ENCODE results near the gene HS6ST3. TPM values are rescaled to one million over a fixed set of nuclear protein-coding genes. Genes with fewer than 3 reads are reported as not detected.

HS6ST3 gene
- total RNA-seq, 2 experiments from 2014 or later: not detected

DNA sequence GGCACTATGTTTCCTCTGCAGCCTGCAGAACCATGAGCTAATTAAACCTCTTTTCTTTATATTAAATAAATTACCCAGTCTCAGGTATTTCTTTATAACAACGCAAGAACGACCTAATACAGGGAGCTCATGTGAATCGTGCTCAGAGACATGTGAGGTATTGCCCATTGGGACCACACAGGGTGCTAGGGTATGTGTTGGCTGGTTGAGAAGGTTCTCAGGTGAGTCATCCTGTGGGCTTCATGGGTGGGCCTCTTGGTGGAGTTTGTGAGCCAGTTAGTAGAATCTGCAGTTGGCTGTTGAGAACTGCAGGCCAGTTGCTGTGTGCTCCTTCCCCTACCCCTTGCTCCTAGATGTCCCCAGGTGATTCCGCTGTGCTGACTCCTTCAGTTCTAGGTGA is 163.0 kb downstream of the HS6ST3 start:
- ATAC-seq (no peak), DNase-seq (no peak)
- Mint-ChIP-seq H3K9me3 (peaks cover 2% of the 10 kb centered on the region), H3K36me3 (ENCODE audit: low read depth) (no peaks in the 10 kb centered on the region), H3K27ac (no peak overlapping the region), H3K27me3 (no peaks in the 10 kb centered on the region), H3K4me1 (ENCODE audit: low read depth) (no peaks in the 10 kb centered on the region), H3K4me3 (no peak overlapping the region)
- TF ChIP-seq, protein P1, sequence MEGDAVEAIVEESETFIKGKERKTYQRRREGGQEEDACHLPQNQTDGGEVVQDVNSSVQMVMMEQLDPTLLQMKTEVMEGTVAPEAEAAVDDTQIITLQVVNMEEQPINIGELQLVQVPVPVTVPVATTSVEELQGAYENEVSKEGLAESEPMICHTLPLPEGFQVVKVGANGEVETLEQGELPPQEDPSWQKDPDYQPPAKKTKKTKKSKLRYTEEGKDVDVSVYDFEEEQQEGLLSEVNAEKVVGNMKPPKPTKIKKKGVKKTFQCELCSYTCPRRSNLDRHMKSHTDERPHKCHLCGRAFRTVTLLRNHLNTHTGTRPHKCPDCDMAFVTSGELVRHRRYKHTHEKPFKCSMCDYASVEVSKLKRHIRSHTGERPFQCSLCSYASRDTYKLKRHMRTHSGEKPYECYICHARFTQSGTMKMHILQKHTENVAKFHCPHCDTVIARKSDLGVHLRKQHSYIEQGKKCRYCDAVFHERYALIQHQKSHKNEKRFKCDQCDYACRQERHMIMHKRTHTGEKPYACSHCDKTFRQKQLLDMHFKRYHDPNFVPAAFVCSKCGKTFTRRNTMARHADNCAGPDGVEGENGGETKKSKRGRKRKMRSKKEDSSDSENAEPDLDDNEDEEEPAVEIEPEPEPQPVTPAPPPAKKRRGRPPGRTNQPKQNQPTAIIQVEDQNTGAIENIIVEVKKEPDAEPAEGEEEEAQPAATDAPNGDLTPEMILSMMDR (IDR thresholded peaks at IDR 0.05): no peak
- ChIA-PET POLR2A (no interaction called here), CTCF (no interaction called here)
- intact Hi-C loops (cut with micrococcal nuclease): no loop called here

DNA sequence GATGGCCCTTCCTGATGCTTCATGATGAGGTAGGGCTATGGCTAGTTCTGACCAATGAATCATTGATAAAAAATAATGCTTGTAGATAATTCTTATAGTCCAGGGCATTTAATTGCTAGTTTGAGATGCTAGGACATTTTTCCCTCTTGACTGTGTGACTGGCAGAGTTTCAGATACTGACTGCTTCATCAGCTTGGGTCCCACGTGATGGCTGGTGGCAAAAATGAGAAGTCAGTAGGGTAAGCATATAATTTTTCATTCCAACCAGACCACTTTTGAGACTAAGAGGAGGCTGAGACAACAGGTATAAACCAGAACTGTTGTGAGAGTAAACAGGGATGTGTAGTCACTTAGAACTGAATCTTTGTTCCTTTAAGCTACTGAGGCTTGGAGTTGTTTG is 183.3 kb downstream of the HS6ST3 start:
- DNase-seq: no peak
- Mint-ChIP-seq H3K9me3 (peaks cover 5% of the 10 kb centered on the region), H3K4me3 (no peak overlapping the region), H3K36me3 (ENCODE audit: low read depth) (no peaks in the 10 kb centered on the region), H3K4me1 (ENCODE audit: low read depth) (no peaks in the 10 kb centered on the region), H3K27ac (no peak overlapping the region), H3K27me3 (no peaks in the 10 kb centered on the region)
- TF ChIP-seq, protein P1 (IDR thresholded peaks at IDR 0.05): no peak
- ChIA-PET CTCF (no interaction called here), POLR2A (no interaction called here)
- no peak for ATAC-seq
- intact Hi-C loops (cut with micrococcal nuclease): no loop called here

DNA sequence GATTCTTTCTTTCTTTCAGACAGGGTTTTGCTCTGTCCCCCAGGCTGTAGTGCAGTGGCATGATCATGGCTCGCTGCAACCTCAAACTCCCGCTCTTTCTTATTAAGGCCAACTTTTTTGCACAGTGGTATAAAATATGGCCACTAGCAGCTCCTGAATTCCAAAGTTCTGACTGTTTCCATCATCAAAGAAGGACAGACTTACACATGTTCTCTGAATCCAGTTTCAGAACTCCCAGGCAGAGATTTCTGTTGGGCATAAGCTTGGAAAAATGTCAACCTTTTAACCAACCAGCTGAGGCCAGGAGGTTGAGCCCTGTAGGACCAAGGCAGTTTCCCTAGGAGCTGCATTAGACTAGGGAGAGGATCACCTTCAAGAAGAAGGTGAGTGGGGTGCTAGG is 184.1 kb downstream of the HS6ST3 start:
- H3K9me3 Mint-ChIP-seq: peaks cover 5% of the 10 kb centered on the region
- POLR2A ChIA-PET: no interaction called here
- TF ChIP-seq, protein P1 (IDR thresholded peaks at IDR 0.05): no peak

DNA sequence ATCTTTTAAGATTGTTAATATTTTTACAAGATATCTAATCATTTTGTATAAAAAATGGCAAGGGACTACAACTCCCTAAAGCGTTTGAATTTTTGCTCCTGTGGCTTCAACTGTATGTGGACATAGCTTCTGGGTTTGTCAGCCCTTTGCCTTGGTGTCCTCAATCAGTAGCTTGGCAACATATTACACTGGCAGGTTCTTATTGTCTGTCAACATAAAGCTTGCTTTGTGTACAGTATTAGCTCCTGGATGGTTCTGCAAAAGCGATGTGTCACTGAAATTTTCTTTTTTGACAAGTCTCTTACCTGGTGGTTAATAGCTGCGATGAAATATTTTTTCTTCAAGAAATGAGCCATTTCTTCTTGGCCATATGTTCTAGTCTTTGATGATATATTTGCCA is 190.0 kb downstream of the HS6ST3 start:
- no peaks in the 10 kb centered on the region for H3K4me1 Mint-ChIP-seq (ENCODE audit: low read depth)
- intact Hi-C loops (cut with micrococcal nuclease): no loop called here
- ChIA-PET POLR2A (no interaction called here), CTCF (no interaction called here)
- DNase-seq: no peak
- no peaks in the 10 kb centered on the region for H3K36me3 Mint-ChIP-seq (ENCODE audit: low read depth)
- TF ChIP-seq, protein P1 (IDR thresholded peaks at IDR 0.05): no peak
- no peaks in the 10 kb centered on the region for H3K27me3 Mint-ChIP-seq
- H3K9me3 Mint-ChIP-seq: peaks cover 3% of the 10 kb centered on the region
- no peak overlapping the region for H3K4me3 Mint-ChIP-seq
- H3K27ac Mint-ChIP-seq: no peak overlapping the region
- ATAC-seq: no peak

More for the DNA sequence above, 184.1 kb downstream of the HS6ST3 start:
- CTCF ChIA-PET: no interaction called here
- no peaks in the 10 kb centered on the region for H3K36me3 Mint-ChIP-seq (ENCODE audit: low read depth)
- ATAC-seq (no peak), DNase-seq (no peak)
- H3K27ac Mint-ChIP-seq: no peak overlapping the region
- H3K4me3 Mint-ChIP-seq: no peak overlapping the region
- intact Hi-C loops (cut with micrococcal nuclease): no loop called here
- H3K4me1 Mint-ChIP-seq (ENCODE audit: low read depth): no peaks in the 10 kb centered on the region
- H3K27me3 Mint-ChIP-seq: no peaks in the 10 kb centered on the region

DNA sequence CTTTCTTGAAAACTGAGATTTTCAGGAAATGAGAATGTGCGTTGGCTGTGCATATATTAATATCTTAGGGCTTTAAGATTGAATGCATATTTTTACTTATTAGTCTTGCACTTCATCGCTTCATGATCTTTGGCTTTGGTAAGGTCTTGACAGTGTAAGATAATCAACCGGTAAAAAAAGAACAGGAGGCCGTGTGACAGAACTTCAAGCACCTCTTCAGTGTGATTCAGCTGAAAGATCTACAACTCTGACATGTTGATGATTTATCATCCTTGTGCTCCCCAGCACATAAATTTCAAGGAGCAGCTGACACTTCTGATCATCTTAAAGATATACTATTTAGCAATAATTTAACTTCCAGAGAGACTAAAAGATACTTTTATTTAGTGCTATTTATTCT is 195.1 kb downstream of the HS6ST3 start:
- intact Hi-C loops (cut with micrococcal nuclease): no loop called here
- DNase-seq (no peak), ATAC-seq (no peak)
- ChIA-PET POLR2A (no interaction called here), CTCF (no interaction called here)
- no peaks in the 10 kb centered on the region for H3K4me1 Mint-ChIP-seq (ENCODE audit: low read depth)
- H3K27me3 Mint-ChIP-seq: no peaks in the 10 kb centered on the region
- H3K27ac Mint-ChIP-seq: no peak overlapping the region
- no peaks in the 10 kb centered on the region for H3K36me3 Mint-ChIP-seq (ENCODE audit: low read depth)
- TF ChIP-seq, protein P1 (IDR thresholded peaks at IDR 0.05): no peak
- peaks cover 1% of the 10 kb centered on the region for H3K9me3 Mint-ChIP-seq
- H3K4me3 Mint-ChIP-seq: no peak overlapping the region
